GM19395 (cell line): Measurements from ENCODE around the gene AKAP10.
"Not testable (repeated sequence)": the region's sequence is repeated elsewhere in the genome, so short reads cannot be mapped to it uniquely, and the experiment has no call there.

Experiments used
- ATAC-seq: cut with Tn5 transposase; IDR thresholded peaks from one replicate; pipeline ENCODE4 v1.9.1; 2021; ENCODE audit warnings: mild to moderate bottlenecking, moderate library complexity; ENCODE audit not compliant: unreplicated experiment

The AKAP10 gene, protein sequence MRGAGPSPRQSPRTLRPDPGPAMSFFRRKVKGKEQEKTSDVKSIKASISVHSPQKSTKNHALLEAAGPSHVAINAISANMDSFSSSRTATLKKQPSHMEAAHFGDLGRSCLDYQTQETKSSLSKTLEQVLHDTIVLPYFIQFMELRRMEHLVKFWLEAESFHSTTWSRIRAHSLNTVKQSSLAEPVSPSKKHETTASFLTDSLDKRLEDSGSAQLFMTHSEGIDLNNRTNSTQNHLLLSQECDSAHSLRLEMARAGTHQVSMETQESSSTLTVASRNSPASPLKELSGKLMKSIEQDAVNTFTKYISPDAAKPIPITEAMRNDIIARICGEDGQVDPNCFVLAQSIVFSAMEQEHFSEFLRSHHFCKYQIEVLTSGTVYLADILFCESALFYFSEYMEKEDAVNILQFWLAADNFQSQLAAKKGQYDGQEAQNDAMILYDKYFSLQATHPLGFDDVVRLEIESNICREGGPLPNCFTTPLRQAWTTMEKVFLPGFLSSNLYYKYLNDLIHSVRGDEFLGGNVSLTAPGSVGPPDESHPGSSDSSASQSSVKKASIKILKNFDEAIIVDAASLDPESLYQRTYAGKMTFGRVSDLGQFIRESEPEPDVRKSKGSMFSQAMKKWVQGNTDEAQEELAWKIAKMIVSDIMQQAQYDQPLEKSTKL

GRCh38 chr17:19977293-19978208 lies at the start of gene AKAP10:
Gene AKAP10 (minus strand): TSS chr17:19977828. CDS start chr17:19977679, 149 bp downstream.
- ATAC-seq: peak; percentile 81

DNA sequence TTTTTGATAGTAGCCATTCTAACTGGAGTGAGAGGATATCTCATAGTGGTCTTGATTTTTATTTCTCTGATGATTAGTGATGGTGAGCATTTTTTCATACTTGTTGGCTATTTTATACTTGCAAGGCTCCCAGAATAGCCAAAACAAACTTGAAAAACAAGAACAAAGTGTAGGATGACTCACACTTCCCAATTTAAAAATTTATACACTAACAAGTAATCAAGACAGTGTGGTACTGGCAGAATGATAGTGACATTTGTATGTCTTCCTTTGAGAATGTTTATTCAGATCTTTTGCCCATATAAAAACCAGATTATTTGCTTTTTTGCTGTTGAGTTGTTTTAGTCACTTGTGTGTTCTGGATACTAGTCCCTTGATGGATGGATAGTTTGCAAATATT lies 49.3 kb upstream of the AKAP10 start:
- no peak for ATAC-seq

- no peak for ATAC-seq
These were observed 45.1 kb upstream of the AKAP10 start for GRCh38 chr17:20022701-20023100.

- not testable (repeated sequence) for ATAC-seq
These were observed 38.9 kb upstream of the AKAP10 start for GRCh38 chr17:20016475-20016992.

- ATAC-seq: no peak
These were observed 34.4 kb upstream of the AKAP10 start for GRCh38 chr17:20012017-20012536.

DNA sequence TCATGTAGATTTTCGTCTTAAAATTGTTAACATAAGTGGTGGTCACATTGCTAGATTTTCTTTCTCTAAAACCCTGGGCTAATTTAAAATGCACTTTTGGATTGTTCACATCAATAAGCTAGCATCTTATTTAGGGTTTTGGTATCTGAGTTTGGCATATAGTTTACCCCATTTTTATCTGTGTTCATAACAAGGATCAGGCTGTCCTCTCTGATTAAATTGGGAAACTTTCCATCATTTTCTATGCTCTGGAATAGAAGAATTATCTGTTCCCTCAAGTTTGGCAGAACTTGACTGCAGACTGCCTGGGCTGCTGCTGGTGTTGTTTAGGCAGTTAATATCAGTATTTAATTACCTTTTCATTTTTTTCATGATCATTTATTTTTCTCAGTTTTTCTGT lies 33.3 kb upstream of the AKAP10 start:
- ATAC-seq: no peak

- no peak for ATAC-seq
These were observed 32.7 kb upstream of the AKAP10 start for GRCh38 chr17:20010099-20010863.

DNA sequence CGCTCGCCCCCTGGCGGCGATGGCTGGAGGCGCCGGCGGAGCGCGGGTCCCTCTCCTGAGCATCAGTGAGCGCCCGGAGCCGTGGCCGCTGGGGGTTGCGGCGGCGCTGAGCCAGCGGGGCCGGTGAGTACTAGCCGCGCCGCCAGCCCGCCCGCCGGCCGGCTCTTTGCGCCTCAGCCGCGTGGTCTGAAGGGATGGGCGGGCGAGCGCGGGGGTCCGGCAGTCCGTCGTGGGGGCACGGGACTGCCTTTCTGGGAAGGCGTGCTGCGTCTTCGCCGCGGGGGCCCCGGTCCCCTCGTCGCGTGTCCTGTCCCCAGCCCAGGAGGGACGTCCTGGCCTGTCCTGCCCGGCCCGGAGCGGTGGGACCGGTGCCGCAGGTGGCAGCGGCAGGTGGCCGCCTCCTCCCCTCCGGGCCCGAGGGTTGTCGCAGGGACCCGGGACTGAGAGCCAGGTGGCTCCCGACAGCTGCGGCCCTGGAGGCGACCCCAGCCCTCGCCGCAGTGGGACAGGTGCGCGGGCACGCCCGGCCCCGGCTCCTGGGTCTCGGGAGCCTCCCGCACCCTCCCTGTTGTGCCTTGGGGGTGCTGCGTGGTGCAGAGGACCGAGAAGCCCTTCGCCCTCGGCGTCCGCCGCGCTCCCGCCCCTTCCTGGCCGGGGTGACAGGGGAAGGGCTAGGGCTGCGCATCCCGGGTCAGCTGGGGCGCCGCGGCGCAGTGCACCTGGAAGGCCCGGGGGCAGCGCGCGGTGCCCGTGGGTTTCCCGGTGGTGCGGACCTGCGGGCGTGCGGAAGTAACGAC lies 31.9 kb upstream of the AKAP10 start, which contains the start of gene SPECC1:
SPECC1 (plus strand) TSS at position 58 of the 797 bp plus-strand sequence. CDS start 87,293 bp downstream, outside the sequence.
- ATAC-seq: peak; percentile 95

- peak; percentile 41 for ATAC-seq
These were observed 31.3 kb upstream of the AKAP10 start for GRCh38 chr17:20009052-20009301.

DNA sequence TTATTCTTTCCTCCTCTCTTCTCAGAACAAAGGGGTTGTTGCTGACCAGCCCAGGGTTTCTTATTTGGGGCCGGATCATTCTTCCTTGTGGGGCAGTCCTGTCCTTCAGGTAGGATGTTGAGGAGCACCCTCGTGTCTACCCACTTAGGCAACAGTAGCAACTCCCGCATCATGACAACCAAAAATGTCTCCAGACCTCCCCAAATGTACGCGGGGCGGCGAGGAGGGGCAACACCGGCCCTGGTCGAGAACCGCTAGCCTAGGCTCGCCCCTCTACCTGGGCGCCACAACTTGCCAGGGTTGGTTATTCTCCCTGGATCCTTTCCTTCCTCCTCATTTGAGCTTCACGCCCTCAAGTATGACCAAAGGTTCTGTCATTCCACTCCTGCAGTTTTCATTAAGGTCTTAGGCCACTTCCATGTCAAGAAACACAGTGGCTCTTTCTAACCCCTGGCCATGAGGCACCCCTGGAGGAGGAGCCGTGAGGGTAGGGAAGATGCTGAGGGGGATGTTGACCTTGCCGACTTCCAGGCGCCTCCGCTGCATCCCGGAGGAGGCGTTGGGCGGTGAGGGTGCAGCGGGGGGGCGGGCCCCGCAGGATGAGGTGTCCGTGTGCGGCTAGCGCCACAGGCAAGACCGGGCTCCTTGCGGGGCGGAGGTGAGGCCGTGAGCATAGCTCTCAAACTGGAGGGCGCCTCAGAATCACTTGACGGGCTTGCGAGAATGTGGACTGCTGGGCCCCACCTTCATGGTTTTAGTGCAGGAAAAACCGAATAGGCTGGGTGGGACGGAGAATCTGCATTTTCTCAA lies 30.8 kb upstream of the AKAP10 start:
- peak; percentile 35 for ATAC-seq

DNA sequence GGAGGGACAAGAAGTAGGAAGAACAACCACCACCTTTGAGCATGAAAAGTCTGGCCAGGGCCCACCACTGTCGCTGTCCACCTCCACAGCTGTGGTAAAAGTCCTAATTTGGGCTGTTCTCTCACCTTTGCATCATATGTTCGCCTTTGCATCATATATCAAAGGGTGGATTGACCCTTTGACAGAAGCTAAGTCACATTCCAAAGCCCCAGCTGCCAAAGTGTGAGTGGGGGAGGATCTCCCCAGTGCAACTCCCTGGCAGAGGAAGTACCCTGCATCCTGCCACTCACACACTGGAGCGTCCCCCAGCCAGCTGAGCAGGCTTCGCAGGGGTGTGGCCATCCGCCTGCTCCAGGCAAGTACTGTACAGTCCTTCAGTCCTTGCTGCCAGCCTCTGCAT lies 18.9 kb upstream of the AKAP10 start:
- no peak for ATAC-seq

- no peak for ATAC-seq
These were observed 18.5 kb upstream of the AKAP10 start for GRCh38 chr17:19996086-19996485.

DNA sequence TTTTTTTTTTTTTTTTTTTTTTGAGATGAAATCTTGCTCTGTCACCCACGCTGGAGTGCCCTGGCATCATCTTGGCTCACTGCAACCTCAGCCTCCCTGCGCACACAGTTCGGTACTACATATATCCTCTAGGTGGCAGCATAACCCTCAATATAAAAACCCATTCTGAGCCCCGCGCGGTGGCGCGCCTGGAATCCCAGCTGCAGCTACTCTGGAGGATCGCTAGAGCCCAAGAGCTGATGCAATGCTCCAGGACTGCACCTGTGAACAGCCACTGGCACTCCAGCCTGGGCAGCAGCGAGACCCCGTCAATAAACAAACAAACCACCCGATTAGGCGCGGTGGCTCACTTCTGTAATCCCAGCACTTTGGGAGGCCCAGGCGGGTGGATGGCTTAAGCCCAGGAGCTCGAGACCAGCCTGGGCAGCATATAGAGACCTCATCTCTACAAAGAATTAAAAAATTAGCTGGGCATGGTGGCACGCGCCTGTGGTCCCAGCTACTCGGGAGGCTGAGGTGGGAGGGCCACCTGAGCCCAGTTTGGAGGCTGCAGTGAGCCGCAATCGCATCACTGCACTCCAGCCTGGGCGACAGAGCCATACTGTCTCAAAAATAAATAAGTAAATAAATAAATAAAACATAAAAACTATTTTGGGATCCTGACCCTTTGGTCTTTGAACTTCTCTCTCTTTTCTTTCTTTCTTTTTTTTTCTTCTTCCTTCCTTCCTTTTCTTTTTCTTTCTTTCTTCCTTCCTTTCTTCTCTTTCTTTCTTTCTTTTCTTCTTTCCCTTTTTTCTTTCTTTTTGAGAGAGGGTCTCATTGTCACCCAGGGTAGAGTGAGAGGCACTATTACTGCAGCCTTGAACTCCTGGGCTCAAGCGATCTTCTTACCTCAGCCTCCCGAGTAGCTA lies 15.4 kb upstream of the AKAP10 start:
- peak; percentile 77 for ATAC-seq

DNA sequence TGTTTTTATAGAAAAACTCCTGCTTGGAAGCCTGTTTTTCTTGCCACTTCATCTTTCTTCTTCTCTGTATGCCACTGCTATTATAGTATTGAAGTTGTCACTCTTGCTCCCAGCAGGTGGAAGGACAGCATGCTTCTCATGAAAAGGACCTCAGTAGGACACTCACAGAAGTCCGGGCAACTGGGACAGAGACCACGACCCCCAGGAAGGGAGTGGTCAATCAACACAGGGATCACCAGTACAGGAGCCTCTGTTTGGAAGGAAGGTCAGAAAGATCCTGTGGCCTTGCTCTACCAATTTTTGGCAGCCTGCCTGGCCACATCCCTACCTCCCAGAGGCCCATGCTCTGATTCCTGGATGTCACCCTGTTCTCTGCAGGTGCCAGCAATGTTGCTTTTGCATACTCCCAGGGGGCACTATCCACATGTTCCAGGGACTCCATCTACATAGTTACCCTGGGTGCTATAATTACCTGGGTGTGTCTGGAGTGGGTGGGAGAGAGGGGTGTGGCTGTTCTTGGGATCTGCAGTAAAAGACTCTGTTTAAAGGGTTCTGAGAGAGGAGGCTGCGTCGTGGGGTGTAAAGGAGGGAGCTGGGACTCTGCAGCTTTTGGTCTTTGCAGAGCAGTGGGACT lies 13.7 kb upstream of the AKAP10 start:
- no peak for ATAC-seq

DNA sequence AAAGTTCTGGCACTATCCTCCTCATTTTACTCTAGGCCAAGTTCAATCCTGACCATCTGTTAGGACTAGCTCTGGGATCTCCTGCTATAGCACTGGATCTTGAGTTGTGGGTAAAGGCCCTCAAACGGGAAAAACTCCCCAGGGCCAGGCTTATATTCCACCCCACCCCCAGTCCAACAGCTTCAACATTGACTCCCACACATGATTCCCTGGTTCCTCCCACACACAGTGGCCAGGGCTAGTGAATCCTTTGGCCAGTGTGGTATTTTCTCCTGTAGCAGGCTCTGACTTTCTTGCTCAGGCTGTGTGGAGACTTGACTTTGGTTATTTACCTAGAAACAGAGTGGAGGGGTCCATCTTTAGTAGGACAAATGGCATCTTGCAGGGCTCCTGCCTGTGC lies 10.3 kb upstream of the AKAP10 start:
- ATAC-seq: no peak

DNA sequence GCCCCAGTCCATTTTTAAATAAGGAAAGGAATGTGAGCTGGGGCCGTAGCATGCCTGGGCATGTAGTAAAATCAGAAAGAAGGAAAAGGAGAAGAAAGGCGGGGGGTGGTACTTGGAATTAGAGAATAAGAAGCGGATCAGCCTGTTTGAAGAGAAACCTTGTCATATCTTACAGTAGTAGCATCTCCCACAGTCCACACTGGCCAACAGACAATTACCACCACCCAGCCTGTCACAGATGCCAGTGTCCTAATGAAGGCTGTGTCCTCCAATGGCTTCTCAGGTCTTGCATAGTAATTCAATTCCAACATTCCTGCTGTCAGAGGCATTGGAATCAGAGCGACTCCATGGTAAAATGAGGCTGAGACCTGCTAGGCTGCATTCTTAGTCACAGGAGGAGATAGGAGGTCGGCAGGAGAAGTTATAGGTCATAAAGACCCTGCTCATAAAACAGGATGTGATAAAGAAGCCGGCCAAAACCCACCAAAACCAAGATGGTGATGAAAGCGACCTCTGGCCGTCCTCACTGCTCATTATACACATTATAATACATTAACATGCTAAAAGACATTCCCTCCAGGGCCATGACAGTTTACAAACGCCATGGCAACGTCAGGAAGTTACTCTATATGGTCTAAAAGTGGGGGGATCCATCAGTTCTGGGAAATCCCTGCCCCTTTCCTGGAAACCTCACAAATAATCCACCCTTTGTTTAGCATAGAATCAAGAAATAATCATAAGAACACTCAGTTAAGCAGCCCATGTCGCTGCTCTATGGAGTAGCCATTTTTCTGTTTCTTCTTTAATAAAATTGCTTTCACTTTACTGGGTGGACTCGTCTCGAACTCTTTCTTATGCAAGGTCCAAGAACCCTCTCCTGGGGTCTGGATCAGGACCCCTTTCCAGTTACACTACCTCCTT lies 9.6 kb upstream of the AKAP10 start:
- ATAC-seq: no peak
